GM23248 (cell line): ENCODE measurements around the gene RNF157. TPM values are rescaled to one million over a fixed set of nuclear protein-coding genes. Genes with fewer than 3 reads are reported as not detected.
"Not testable (repeated sequence)": the region's sequence is repeated elsewhere in the genome, so short reads cannot be mapped to it uniquely, and the experiment has no call there.

Experiments used
- DNase-seq: peaks from one replicate; pipeline ENCODE4 v3.0.0-alpha.2; 2015
- H2AFZ ChIP-seq: fragments of 200-600 bp; sonication (generic); 2 replicates; pipeline ENCODE4 v1.6.1; 2016; ENCODE audit warnings: antibody characterized with exemption
- H3F3A ChIP-seq: fragments of 200-600 bp; sonication (generic); 2 replicates; pipeline ENCODE4 v1.6.1; 2016; ENCODE audit warnings: mild to moderate bottlenecking, antibody characterized with exemption, mixed run types; ENCODE audit not compliant: insufficient read depth
- H3K27ac ChIP-seq: fragments of 200-600 bp; sonication (generic); 2 replicates; pipeline ENCODE4 v1.5.1; 2016; ENCODE audit warnings: mild to moderate bottlenecking
- H3K27me3 ChIP-seq: fragments of 200-600 bp; sonication (generic); replicated peaks from 2 replicates; pipeline ENCODE4 v1.6.1; 2016; ENCODE audit warnings: mild to moderate bottlenecking; ENCODE audit not compliant: insufficient read depth
- H3K36me3 ChIP-seq: fragments of 200-600 bp; sonication (generic); 2 replicates; pipeline ENCODE4 v1.6.1; 2016; ENCODE audit warnings: low read depth, mild to moderate bottlenecking
- H3K4me1 ChIP-seq: fragments of 200-600 bp; sonication (generic); 2 replicates; pipeline ENCODE4 v1.6.1; 2016; ENCODE audit warnings: mild to moderate bottlenecking; ENCODE audit not compliant: insufficient read depth
- H3K4me2 ChIP-seq: fragments of 200-600 bp; sonication (generic); one replicate; pipeline ENCODE4 v1.6.1; 2016; ENCODE audit warnings: mild to moderate bottlenecking; ENCODE audit not compliant: unreplicated experiment
- H3K4me3 ChIP-seq: fragments of 200-600 bp; sonication (generic); 2 replicates; pipeline ENCODE4 v1.5.1; 2016; ENCODE audit warnings: mild to moderate bottlenecking
- H3K79me2 ChIP-seq: fragments of 200-600 bp; sonication (generic); 2 replicates; pipeline ENCODE4 v1.6.1; 2016; ENCODE audit warnings: mild to moderate bottlenecking; ENCODE audit not compliant: insufficient read depth
- H3K9ac ChIP-seq: fragments of 200-600 bp; sonication (generic); 2 replicates; pipeline ENCODE4 v1.6.1; 2016; ENCODE audit warnings: mild to moderate bottlenecking
- H3K9me2 ChIP-seq: fragments of 200-600 bp; sonication (generic); 2 replicates; pipeline ENCODE4 v1.6.1; 2016; ENCODE audit warnings: mixed run types, mild to moderate bottlenecking, moderate library complexity; ENCODE audit not compliant: insufficient read depth
- H3K9me3 ChIP-seq: fragments of 200-600 bp; sonication (generic); one replicate; pipeline ENCODE4 v1.6.1; 2017; ENCODE audit warnings: low read depth
- H4K20me1 ChIP-seq: fragments of 200-600 bp; sonication (generic); 2 replicates; pipeline ENCODE4 v1.6.0; 2016; ENCODE audit not compliant: insufficient read depth
- EZH2 ChIP-seq: fragments of 200-600 bp; sonication (generic); IDR thresholded peaks from 2 replicates; pipeline ENCODE4 v1.6.1; 2018; ENCODE audit warnings: antibody characterized with exemption, mild to moderate bottlenecking; ENCODE audit not compliant: insufficient read depth, poor library complexity, severe bottlenecking
- EZH2phosphoT487 ChIP-seq: fragments of 200-600 bp; sonication (generic); IDR thresholded peaks from 2 replicates; pipeline ENCODE4 v1.6.1; 2018; ENCODE audit warnings: antibody characterized with exemption, moderate library complexity, mild to moderate bottlenecking, low read depth; ENCODE audit not compliant: insufficient read depth
- WGBS, 2 experiments: methylation state at CpG; one replicate each; pipeline ENCODE4 v1.1.6; 2015 to 2017; ENCODE audit warnings: low lambda C conversion rate in 2 of 2, low coverage in 1 of 2; ENCODE audit errors: missing lambda C conversion rate in 2 of 2; 5-methylcytosine and 5-hydroxymethylcytosine counted together
- in situ Hi-C: fragments of 300-500 bp; cut with MboI; formaldehyde crosslinking; loops from 2 replicates; pipeline ENCODE4 v1.15.0; 2020
- polyA plus RNA-seq: library from polyadenylated mRNA; unstranded; fragments of >200 nt; fragmentation: Nextera tagmentation; extraction: Ambion mirVana; gene quantifications from 2 replicates; pipeline ENCODE4 v1.2.1, GENCODE V29; 2016
- total RNA-seq: library from RNA; depleted of rRNA; stranded (reverse); fragments of >200 nt; shearing (Covaris generic); gene quantifications from 2 replicates; pipeline ENCODE4 v1.2.3, GENCODE V29; 2014

The RNF157 gene
- total and polyA plus RNA-seq, 2 experiments from 2014 or later, result 0.31 to 4.0 TPM

GRCh38 chr17:76260669-76261068 is 20.4 kb upstream of the RNF157 start:
- Histone ChIP-seq H3K36me3 (no peaks in the 10 kb centered on the region), H3K9me3 (no peaks in the 10 kb centered on the region), H3K4me2 (no peak overlapping the region), H3K79me2 (peaks cover 1% of the 10 kb centered on the region), H3K9ac (no peak overlapping the region), H3K27me3 (no peaks in the 10 kb centered on the region), H4K20me1 (no peaks in the 10 kb centered on the region), H3F3A (peaks cover 7% of the 10 kb centered on the region), H3K9me2 (no peaks in the 10 kb centered on the region), H2AFZ (no peak overlapping the region), H3K4me3 (no peak overlapping the region), H3K4me1 (peaks cover 6% of the 10 kb centered on the region), H3K27ac (no peak overlapping the region)
- DNase-seq, result no peak
- in situ Hi-C loops, result no loop called here
- TF ChIP-seq EZH2 (no peak), EZH2phosphoT487 (no peak)
- 82% methylated on average over 5 of the region's 5 CpGs for WGBS, 2 experiments

DNA sequence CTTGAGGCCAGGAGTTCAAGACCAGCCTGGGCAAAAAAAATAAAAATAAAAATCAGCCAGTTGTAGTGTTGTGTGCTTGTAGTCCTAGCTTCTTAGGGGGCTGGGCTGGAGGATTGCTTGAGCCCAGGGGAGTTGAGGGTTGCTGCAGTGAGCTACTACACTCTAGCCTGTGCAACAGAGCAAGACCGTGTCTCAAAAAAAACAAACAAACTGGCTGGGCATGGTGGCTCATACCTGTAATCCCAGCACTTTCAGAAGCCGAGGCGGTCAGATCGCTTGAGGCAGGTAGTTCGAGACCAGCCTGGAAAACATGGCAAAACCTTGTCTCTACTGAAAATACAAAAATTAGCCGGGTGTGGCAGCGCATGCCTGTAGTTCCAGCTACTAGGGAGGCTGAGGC is 19.9 kb upstream of the RNF157 start:
- Histone ChIP-seq H3K27me3 (no peaks in the 10 kb centered on the region), H3K79me2 (no peaks in the 10 kb centered on the region), H3F3A (peaks cover 7% of the 10 kb centered on the region), H3K4me2 (no peak overlapping the region), H2AFZ (no peak overlapping the region), H3K27ac (no peak overlapping the region), H3K36me3 (no peaks in the 10 kb centered on the region), H3K9me3 (no peaks in the 10 kb centered on the region), H4K20me1 (no peaks in the 10 kb centered on the region), H3K9me2 (no peaks in the 10 kb centered on the region), H3K4me3 (no peak overlapping the region), H3K9ac (no peak overlapping the region), H3K4me1 (peaks cover 6% of the 10 kb centered on the region)
- no peak for DNase-seq
- in situ Hi-C loops, result no loop called here
- TF ChIP-seq EZH2phosphoT487, result no peak
- no peak for TF ChIP-seq EZH2
- WGBS, 2 experiments, result 91% methylated on average over 7 of the region's 7 CpGs

- H3K9me2 ChIP-seq, H4K20me1 ChIP-seq, H3K4me2 ChIP-seq, H3K79me2 ChIP-seq, H3K9ac ChIP-seq, H3K27ac ChIP-seq, DNase-seq, H3K9me3 ChIP-seq, H3K27me3 ChIP-seq, in situ Hi-C loops, H3K36me3 ChIP-seq, H3K4me3 ChIP-seq, H2AFZ ChIP-seq: not testable (repeated sequence)
- peaks cover 16% of the 10 kb centered on the region for H3F3A ChIP-seq
- peaks cover 16% of the 10 kb centered on the region for H3K4me1 ChIP-seq
- WGBS, 2 experiments, result 74 to 78% methylated on average over 19 of the region's 19 CpGs
These were observed 16.2 kb upstream of the RNF157 start for GRCh38 chr17:76256430-76257050.

GRCh38 chr17:76255801-76256429 is 15.6 kb upstream of the RNF157 start:
- WGBS, 2 experiments, result 68 to 71% methylated on average over 6 of the region's 6 CpGs
- Histone ChIP-seq H3K27ac (no peak overlapping the region), H3K27me3 (no peaks in the 10 kb centered on the region), H3F3A (peaks cover 20% of the 10 kb centered on the region), H3K4me1 (peaks cover 21% of the 10 kb centered on the region), H3K79me2 (no peaks in the 10 kb centered on the region), H3K4me3 (no peak overlapping the region), H3K9me2 (no peaks in the 10 kb centered on the region), H4K20me1 (no peaks in the 10 kb centered on the region), H3K9ac (no peak overlapping the region), H3K36me3 (no peaks in the 10 kb centered on the region), H2AFZ (no peak overlapping the region), H3K4me2 (no peak overlapping the region), H3K9me3 (no peaks in the 10 kb centered on the region)
- in situ Hi-C loops, result no loop called here
- DNase-seq, result no peak
- no peak for TF ChIP-seq EZH2phosphoT487
- TF ChIP-seq EZH2, result no peak
